Stimulated activated effector memory CD8-positive, alpha-beta T cell treated with anti-CD3 and anti-CD28 coated beads, Interleukin-12 subunit alpha, Interleukin-12 subunit beta, amount 100 ng/mL, for 72 hours (primary cell): ENCODE data around the gene RXRA.

Experiments used
- ATAC-seq: fragments of 150-1000 bp; cut with Tn5 transposase; 2 replicates; pipeline ENCODE4 v1.10.0; 2021
- DNase-seq, 2 donors: peaks; one replicate each; pipeline ENCODE4 v3.0.0; 2021 to 2022; ENCODE audit warnings: low spot score in 2 of 2
- H3K27ac Mint-ChIP-seq: one replicate; pipeline ENCODE4 v1.8.0; 2022; ENCODE audit warnings: mild to moderate bottlenecking, mixed read lengths
- H3K36me3 Mint-ChIP-seq: one replicate; pipeline ENCODE4 v1.8.0; 2022; ENCODE audit warnings: mild to moderate bottlenecking, mixed read lengths
- H3K4me1 Mint-ChIP-seq: one replicate; pipeline ENCODE4 v1.8.0; 2022; ENCODE audit warnings: mixed read lengths
- H3K4me3 Mint-ChIP-seq: one replicate; pipeline ENCODE4 v1.8.0; 2022; ENCODE audit warnings: mild to moderate bottlenecking, mixed read lengths
- H3K9me3 Mint-ChIP-seq: one replicate; pipeline ENCODE4 v1.8.0; 2022; ENCODE audit warnings: mixed read lengths

The RXRA gene

GRCh38 chr9:134462318-134462717 lies 136.1 kb downstream of the RXRA start:
- Mint-ChIP-seq H3K4me1 (no peaks in the 10 kb centered on the region), H3K36me3 (no peaks in the 10 kb centered on the region), H3K27ac (no peak overlapping the region), H3K9me3 (no peaks in the 10 kb centered on the region), H3K4me3 (no peak overlapping the region)
- no peak for DNase-seq
- no peak for ATAC-seq

DNA sequence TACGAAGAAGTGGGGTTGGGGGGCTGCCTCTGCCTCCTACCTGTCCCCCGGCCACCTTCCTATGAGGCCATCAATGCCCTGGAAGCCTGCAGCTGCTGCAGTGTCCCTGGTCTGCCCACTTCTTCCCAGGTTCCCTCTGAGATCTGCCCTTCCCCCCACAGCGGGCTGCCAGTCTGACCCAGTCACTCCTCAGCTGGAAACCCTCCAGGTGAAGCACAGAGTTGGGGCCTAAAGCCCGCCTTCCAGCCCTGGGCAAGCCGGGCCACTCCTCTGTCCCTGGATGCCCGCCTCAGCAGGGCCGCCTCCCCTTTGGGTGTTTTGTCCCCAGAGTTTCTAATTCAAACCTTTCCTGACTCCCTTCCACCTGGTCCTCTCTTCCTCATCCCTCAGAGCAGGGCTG lies 137.0 kb downstream of the RXRA start:
- ATAC-seq, result no peak
- no peak for DNase-seq
- no peak overlapping the region for H3K4me3 Mint-ChIP-seq
- no peaks in the 10 kb centered on the region for H3K4me1 Mint-ChIP-seq
- no peaks in the 10 kb centered on the region for H3K36me3 Mint-ChIP-seq
- no peaks in the 10 kb centered on the region for H3K9me3 Mint-ChIP-seq
- no peak overlapping the region for H3K27ac Mint-ChIP-seq

- no peaks in the 10 kb centered on the region for H3K9me3 Mint-ChIP-seq
- no peak for ATAC-seq
- DNase-seq, result no peak
- H3K4me3 Mint-ChIP-seq, result no peak overlapping the region
- no peaks in the 10 kb centered on the region for H3K4me1 Mint-ChIP-seq
- H3K27ac Mint-ChIP-seq, result no peak overlapping the region
- no peaks in the 10 kb centered on the region for H3K36me3 Mint-ChIP-seq
Observed at GRCh38 chr9:134466869-134467616, 140.8 kb downstream of the RXRA start.

DNA sequence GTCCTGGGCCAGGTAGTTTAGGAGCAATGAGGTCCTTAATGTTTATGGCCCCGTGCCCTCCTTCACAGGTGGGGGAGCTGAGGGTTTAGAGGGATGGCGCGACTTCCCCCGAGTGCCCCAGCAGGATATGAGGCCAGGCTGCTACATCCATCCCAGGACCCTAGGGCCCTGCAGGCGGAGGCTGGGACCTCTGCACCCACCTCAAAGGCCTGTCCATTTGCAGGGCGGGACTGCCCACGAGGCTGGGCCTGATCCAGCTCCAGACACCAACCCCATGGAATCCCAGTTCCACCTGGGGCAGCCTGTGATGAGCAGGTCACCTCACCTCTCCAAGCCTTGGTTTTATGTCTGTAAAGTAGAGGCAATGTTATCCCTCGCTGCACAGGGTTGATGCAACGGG lies 142.1 kb downstream of the RXRA start:
- no peaks in the 10 kb centered on the region for H3K4me1 Mint-ChIP-seq
- ATAC-seq, result no peak
- no peak overlapping the region for H3K27ac Mint-ChIP-seq
- no peak overlapping the region for H3K4me3 Mint-ChIP-seq
- DNase-seq, result no peak
- H3K36me3 Mint-ChIP-seq, result no peaks in the 10 kb centered on the region
- no peaks in the 10 kb centered on the region for H3K9me3 Mint-ChIP-seq

- Mint-ChIP-seq H3K4me1 (no peaks in the 10 kb centered on the region), H3K27ac (no peak overlapping the region), H3K4me3 (no peak overlapping the region), H3K36me3 (no peaks in the 10 kb centered on the region), H3K9me3 (no peaks in the 10 kb centered on the region)
- DNase-seq, result no peak
- ATAC-seq, result no peak
Observed at GRCh38 chr9:134469041-134469875, 143.0 kb downstream of the RXRA start.

DNA sequence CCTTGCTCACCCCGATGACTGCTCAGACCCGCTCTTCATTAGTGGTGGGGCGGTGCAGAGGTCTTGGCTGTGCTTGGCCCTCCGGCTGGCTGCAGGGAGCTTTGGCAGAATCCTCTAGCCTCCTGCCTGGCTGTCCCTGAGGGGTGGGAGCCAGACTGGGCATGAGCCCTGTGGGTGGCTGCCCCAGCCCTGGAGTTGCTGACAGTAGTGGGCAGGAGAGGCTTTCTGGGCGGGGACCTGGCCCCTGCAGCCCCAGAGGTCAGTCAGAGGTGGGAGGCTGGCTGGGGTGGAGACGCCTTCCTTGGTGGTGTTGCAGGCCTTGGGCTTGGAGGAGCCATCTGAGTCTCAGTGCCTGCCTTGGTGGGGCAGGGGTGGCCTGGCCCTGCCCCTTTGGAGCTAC lies 146.0 kb downstream of the RXRA start:
- no peak overlapping the region for H3K4me3 Mint-ChIP-seq
- H3K27ac Mint-ChIP-seq, result no peak overlapping the region
- no peaks in the 10 kb centered on the region for H3K4me1 Mint-ChIP-seq
- H3K9me3 Mint-ChIP-seq, result no peaks in the 10 kb centered on the region
- DNase-seq (no peak), ATAC-seq (peak; percentile 35)
- H3K36me3 Mint-ChIP-seq, result no peaks in the 10 kb centered on the region

GRCh38 chr9:134473141-134474054 lies 147.1 kb downstream of the RXRA start:
- no peaks in the 10 kb centered on the region for H3K4me1 Mint-ChIP-seq
- H3K27ac Mint-ChIP-seq, result no peak overlapping the region
- H3K36me3 Mint-ChIP-seq, result no peaks in the 10 kb centered on the region
- no peaks in the 10 kb centered on the region for H3K9me3 Mint-ChIP-seq
- DNase-seq, result no peak
- H3K4me3 Mint-ChIP-seq, result no peak overlapping the region
- no peak for ATAC-seq

DNA sequence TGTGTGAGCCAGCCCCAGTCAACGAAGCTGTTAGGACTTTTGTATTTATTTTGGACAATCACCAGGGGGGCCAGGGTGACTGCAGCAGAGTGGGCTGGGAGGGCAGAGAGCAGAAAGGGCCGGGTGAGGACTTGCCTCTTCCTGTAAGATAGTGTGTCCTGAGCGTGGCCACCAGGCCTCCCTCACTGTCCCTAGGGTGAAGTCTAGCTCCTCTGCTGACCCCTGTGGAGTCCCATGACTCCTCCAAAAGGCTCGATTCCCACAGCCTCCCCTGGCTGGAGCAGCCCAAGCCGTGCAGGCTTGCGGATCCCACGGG lies 147.8 kb downstream of the RXRA start:
- Mint-ChIP-seq H3K27ac (no peak overlapping the region), H3K4me3 (no peak overlapping the region)

DNA sequence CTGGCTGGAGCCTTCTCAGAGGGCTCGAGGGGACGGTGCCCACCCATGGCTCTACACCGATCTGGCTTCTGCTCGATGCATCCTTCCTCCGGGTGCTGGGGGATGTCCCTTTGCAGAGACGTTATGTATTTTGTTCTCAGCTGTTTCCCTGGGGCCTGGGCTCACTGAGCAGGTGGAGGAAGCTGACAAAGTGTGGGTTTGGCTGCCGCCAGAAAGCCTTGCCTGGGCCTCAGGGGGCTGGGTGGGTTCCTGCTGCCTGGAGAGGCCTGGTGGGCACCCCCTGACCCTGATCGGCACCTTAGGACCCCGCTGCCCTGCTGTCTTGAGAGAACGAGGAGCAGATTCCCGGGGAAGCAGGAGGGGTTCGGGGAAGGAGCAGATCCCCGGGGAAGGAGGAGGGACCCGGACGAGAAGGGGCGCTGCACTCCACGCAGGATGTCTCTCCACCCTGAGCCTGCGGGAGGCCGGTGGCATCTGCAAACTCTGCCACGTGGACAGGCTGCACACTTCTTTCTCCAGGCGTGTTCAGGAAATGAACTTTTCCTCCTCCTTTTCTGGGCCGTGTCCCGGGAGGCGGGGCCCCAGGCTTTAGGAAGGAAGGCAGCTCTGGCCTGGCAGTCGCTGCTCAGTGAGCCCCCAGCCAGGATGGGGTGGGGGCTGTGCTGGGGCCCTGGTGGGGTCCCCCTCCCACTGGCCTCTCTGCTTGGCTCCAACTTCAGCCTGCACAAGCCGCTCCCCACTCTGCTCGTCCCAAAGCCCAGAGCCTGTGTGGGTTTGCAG lies 148.9 kb downstream of the RXRA start:
- no peaks in the 10 kb centered on the region for H3K4me1 Mint-ChIP-seq
- DNase-seq (no peak), ATAC-seq (no peak)

More for the DNA sequence above, 147.8 kb downstream of the RXRA start:
- H3K36me3 Mint-ChIP-seq, result no peaks in the 10 kb centered on the region
- no peaks in the 10 kb centered on the region for H3K4me1 Mint-ChIP-seq
- ATAC-seq (no peak), DNase-seq (no peak)
- H3K9me3 Mint-ChIP-seq, result no peaks in the 10 kb centered on the region

DNA sequence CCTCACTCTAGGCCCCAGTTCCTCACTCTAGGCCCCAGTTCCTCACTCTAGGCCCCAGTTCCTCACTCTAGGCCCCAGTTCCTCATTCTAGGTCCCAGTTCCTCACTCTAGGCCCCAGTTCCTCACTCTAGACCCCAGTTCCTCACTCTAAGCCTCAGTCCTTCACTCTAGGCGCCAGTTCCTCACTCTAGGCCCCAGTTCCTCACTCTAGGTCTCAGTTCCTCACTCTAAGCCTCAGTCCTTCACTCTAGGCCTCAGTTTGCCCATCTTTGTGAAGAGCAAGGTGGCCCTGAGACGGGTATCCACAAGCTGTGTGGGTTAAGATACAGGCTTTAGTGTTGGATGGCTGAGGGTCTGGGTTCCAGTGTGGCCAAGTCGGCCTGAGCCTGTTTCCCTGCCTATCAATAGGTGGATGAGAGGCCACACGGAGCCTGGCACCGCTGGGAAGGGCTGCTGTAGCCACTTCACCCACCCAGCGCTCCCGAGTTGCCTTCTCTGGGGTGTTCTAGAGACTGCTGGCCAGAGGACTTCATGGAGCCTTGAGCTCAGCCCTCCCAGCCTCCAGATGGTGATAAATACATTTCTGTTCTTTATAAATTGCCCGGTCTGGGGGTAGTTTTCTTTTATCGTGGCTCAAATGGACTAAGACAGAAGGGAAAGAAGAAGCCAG lies 150.2 kb downstream of the RXRA start:
- Mint-ChIP-seq H3K4me1 (no peaks in the 10 kb centered on the region), H3K9me3 (no peaks in the 10 kb centered on the region), H3K27ac (no peak overlapping the region), H3K4me3 (no peak overlapping the region), H3K36me3 (no peaks in the 10 kb centered on the region)
- no peak for ATAC-seq
- no peak for DNase-seq

More for the DNA sequence above, 148.9 kb downstream of the RXRA start:
- H3K27ac Mint-ChIP-seq, result peak overlapping the region; percentile 34
- no peaks in the 10 kb centered on the region for H3K36me3 Mint-ChIP-seq
- no peak overlapping the region for H3K4me3 Mint-ChIP-seq
- no peaks in the 10 kb centered on the region for H3K9me3 Mint-ChIP-seq

DNA sequence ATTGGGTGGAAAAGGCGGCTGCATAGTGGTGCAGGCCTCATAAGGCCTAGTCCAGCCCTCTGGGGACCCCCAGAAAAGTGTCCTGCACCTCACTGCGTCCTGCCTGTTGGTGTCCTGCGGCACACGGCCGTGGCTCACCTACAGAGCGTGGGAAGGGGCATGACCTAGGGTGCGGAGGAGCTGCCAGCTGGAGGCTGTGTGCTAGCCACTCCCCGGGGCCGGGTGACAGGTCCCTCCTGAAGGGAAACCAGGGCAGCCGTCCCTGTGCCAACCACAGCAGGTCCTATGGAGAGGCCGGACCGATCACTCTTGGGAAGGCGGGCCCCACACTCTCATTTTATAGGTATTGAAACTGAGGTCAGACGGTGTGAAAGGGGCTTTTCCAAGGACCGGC lies 150.7 kb downstream of the RXRA start:
- Mint-ChIP-seq H3K36me3 (no peaks in the 10 kb centered on the region), H3K27ac (no peak overlapping the region)
- ATAC-seq, result no peak

GRCh38 chr9:134477342-134477925 lies 151.2 kb downstream of the RXRA start:
- DNase-seq (no peak), ATAC-seq (no peak)
- Mint-ChIP-seq H3K36me3 (no peaks in the 10 kb centered on the region), H3K4me3 (no peak overlapping the region), H3K9me3 (no peaks in the 10 kb centered on the region), H3K4me1 (no peaks in the 10 kb centered on the region), H3K27ac (no peak overlapping the region)

More for the DNA sequence above, 150.7 kb downstream of the RXRA start:
- Mint-ChIP-seq H3K9me3 (no peaks in the 10 kb centered on the region), H3K4me1 (no peaks in the 10 kb centered on the region), H3K4me3 (no peak overlapping the region)
- no peak for DNase-seq

DNA sequence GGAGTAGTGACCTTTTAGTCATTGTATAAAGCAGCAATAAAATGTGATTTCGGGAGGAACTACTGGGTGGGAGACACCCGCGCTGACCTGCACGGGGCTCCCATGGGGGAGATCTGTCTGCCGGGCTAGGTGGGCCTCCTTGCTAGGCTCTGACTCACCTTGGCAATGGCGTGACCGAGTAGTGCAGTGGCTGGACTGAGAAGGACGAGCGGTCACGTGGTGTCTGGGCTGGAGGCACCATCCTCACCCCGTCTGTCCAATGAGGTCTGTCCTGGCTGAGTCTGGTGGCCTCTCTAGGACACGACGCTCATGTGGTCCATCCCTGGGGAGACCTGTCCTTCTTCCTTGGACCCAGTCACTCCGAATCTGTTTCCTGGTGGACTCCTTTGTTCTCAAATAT lies 151.7 kb downstream of the RXRA start:
- Mint-ChIP-seq H3K4me3 (no peak overlapping the region), H3K4me1 (no peaks in the 10 kb centered on the region), H3K36me3 (no peaks in the 10 kb centered on the region), H3K27ac (no peak overlapping the region), H3K9me3 (no peaks in the 10 kb centered on the region)
- no peak for DNase-seq
- no peak for ATAC-seq

- ATAC-seq (no peak), DNase-seq (no peak)
- no peaks in the 10 kb centered on the region for H3K9me3 Mint-ChIP-seq
- no peak overlapping the region for H3K27ac Mint-ChIP-seq
- no peaks in the 10 kb centered on the region for H3K36me3 Mint-ChIP-seq
- H3K4me3 Mint-ChIP-seq, result no peak overlapping the region
- H3K4me1 Mint-ChIP-seq, result no peaks in the 10 kb centered on the region
Observed at GRCh38 chr9:134481762-134482161, 155.5 kb downstream of the RXRA start.
